HL-60 (cell line): ENCODE data around the gene COMMD8.

Experiments used
- CTCF ChIP-seq: IDR thresholded peaks from one replicate; pipeline ENCODE4 v1.5.1; 2011; ENCODE audit warnings: low read length, control low read depth, inconsistent platforms; ENCODE audit not compliant: insufficient read depth
- POLR2AphosphoS5 ChIP-seq: IDR thresholded peaks from 2 replicates; pipeline ENCODE4 v1.6.1; 2012; ENCODE audit warnings: low read depth
- REST ChIP-seq: IDR thresholded peaks from 2 replicates; pipeline ENCODE4 v1.6.1; 2012; ENCODE audit warnings: low read depth; ENCODE audit not compliant: insufficient replicate concordance
- SPI1 ChIP-seq: IDR thresholded peaks from 2 replicates; pipeline ENCODE4 v1.6.1; 2012; ENCODE audit warnings: low read depth, mild to moderate bottlenecking, borderline replicate concordance

- TF ChIP-seq CTCF (no peak), POLR2AphosphoS5 (no peak), SPI1 (no peak), REST (no peak)
Measured at GRCh38 chr4:47415719-47416118, 47.8 kb downstream of the COMMD8 start.
